Skeletal muscle tissue (tissue), 4 donors: Measurements from ENCODE around the gene MIA. TPM values are rescaled to one million over a fixed set of nuclear protein-coding genes. Genes with fewer than 3 reads are reported as not detected.

Experiments
- H3K27ac ChIP-seq: one replicate; pipeline ENCODE4 v1.7.0; 2013; ENCODE audit warnings: mild to moderate bottlenecking, low read depth, low read length, inconsistent platforms
- H3K27me3 ChIP-seq, 3 donors: one replicate each; pipeline ENCODE4 v1.7.0; 2013; ENCODE audit warnings: low read length in 3 of 3; ENCODE audit not compliant: control insufficient read depth in 3 of 3, insufficient read depth in 3 of 3
- H3K36me3 ChIP-seq, 3 donors: one replicate each; pipeline ENCODE4 v1.7.0; 2013; ENCODE audit warnings: low read length in 3 of 3; ENCODE audit not compliant: control insufficient read depth in 3 of 3, insufficient read depth in 3 of 3
- H3K4me1 ChIP-seq, 3 donors: one replicate each; pipeline ENCODE4 v1.7.0; 2013; ENCODE audit warnings: low read length in 3 of 3, mild to moderate bottlenecking in 3 of 3; ENCODE audit not compliant: control insufficient read depth in 3 of 3, insufficient read depth in 3 of 3
- H3K4me3 ChIP-seq, 3 donors: one replicate each; pipeline ENCODE4 v1.7.0; 2013; ENCODE audit warnings: low read length in 3 of 3
- H3K9ac ChIP-seq, 3 donors: one replicate each; pipeline ENCODE4 v1.7.0; 2013; ENCODE audit warnings: low read length in 3 of 3, mild to moderate bottlenecking in 3 of 3, moderate library complexity in 2 of 3, low read depth in 1 of 3
- H3K9me3 ChIP-seq, 3 donors: one replicate each; pipeline ENCODE4 v1.7.0; 2013; ENCODE audit warnings: low read length in 3 of 3; ENCODE audit not compliant: control insufficient read depth in 3 of 3
- total RNA-seq: library from RNA; depleted of rRNA; stranded (reverse); fragments of >200 nt; gene quantifications from one replicate; pipeline ENCODE4 v1.2.3, GENCODE V29; 2014
- donor health status: Osteomylitis.

Gene MIA
- total RNA-seq, 1 donor from 2014 or later = 2.1 TPM

DNA sequence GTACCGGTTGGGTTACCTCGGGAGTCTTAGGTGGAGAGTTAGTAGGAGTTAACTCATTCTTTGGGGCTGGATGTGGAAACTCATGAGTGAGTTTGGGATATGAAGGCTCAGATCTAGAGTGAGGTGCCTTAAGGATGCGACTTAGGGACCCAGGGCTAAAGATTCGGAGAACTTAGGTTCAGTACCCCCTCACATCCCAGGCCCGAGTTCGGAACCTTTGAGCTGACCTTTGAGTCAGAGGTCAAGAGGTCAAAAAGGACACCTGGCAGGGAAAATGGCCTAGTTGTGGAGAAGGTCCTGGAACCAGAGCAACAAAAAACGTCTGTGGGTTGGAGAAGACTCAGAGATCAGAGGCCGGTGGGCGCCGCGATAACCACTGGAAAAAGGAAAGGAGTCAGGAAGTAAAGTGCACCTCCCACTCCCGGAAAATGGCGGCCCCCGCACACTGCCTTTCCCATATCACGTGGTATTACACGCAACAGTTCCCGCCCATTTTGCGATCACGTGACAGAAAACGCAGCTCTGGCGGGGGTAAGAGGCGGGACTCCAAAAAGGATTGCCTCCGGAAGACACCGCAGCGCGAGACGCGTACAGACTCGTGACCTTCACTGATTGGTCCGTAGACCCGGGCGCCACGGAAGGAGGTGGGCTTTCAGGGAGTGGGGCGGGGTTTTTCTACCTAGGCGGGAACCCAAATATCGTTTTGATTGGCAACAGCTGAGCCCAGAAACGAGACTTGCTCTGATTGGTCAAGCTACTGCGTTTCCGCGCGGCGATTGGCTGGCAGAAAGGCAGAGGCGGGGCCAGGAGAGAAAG is 25.1 kb upstream of the MIA start, which contains the start of gene ACTMAP:
Gene ACTMAP, minus strand, starts transcription at position 420 of the 816 bp plus-strand sequence. CDS start 674 bp downstream, outside the sequence.
- Histone ChIP-seq H3K36me3 (peaks cover 0 to 7% (median 0%) of the 10 kb centered on the region in 3 donors), H3K27me3 (no peaks in the 10 kb centered on the region), H3K9ac (peak within 1 kb of the TSS; percentile 87 to 92 (median 91)), H3K9me3 (no peaks in the 10 kb centered on the region), H3K4me3 (peak within 1 kb of the TSS; percentile 93 to 97 (median 94)), H3K27ac (peak within 1 kb of the TSS; percentile 99), H3K4me1 (peaks cover 22 to 42% (median 40%) of the 10 kb centered on the region in 3 donors)

- Histone ChIP-seq H3K4me1 (peaks cover 22 to 42% (median 37%) of the 10 kb centered on the region in 3 donors), H3K27me3 (no peaks in the 10 kb centered on the region), H3K9ac (peak within 1 kb of the TSS; percentile 87 to 92 (median 91)), H3K36me3 (peaks cover 0 to 11% (median 3%) of the 10 kb centered on the region in 3 donors), H3K4me3 (peak within 1 kb of the TSS; percentile 93 to 97 (median 94)), H3K9me3 (no peaks in the 10 kb centered on the region), H3K27ac (peak within 1 kb of the TSS; percentile 99)
These were observed 24.3 kb upstream of the MIA start, which contains the start of gene SNRPA for GRCh38 chr19:40750874-40751537. Gene SNRPA, plus strand, starts transcription at chr19:40751203. Its CDS starts 206 bp downstream, at chr19:40751409.

DNA sequence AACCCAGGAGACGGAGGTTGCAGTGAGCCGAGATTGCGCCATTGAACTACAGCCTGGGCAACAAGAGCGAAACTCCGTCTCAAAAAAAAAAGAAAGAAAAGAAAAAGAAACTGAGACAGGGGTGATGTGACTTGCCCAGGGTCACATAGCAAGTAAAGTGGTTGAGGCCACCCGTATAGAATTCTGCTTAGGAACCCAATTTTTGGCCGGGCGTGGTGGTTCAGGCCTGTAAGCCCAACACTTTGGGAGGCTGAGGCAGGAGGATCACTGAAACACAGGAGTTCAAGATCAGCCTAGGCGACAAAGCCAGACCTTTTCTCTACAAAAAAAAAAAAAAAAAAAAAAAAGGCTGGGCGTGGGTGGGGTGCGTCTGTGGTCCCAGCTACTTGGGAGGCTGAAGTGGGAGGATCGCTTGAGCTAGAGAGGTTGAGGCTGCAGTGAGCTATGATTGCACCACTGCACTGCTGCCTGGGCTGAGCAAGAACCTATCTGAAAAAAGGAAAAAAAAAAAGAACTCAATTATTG is 23.0 kb upstream of the MIA start:
- peak overlapping the region; percentile 93 for H3K27ac ChIP-seq
- H3K9ac ChIP-seq = peak overlapping the region in 1 of 3 donors; percentile 86
- H3K27me3 ChIP-seq = no peaks in the 10 kb centered on the region

GRCh38 chr19:40754611-40755247 is 20.6 kb upstream of the MIA start:
- Histone ChIP-seq H3K9me3 (no peaks in the 10 kb centered on the region), H3K27me3 (no peaks in the 10 kb centered on the region), H3K9ac (peak overlapping the region in 1 of 3 donors; percentile 40), H3K4me3 (no peak overlapping the region), H3K27ac (no peak overlapping the region), H3K36me3 (peaks cover 17 to 37% (median 26%) of the 10 kb centered on the region in 3 donors), H3K4me1 (peaks cover 10 to 27% (median 22%) of the 10 kb centered on the region in 3 donors)

More for the DNA sequence above, 23.0 kb upstream of the MIA start:
- Histone ChIP-seq H3K4me1 (peaks cover 22 to 42% (median 36%) of the 10 kb centered on the region in 3 donors), H3K9me3 (no peaks in the 10 kb centered on the region), H3K36me3 (peaks cover 2 to 19% (median 12%) of the 10 kb centered on the region in 3 donors), H3K4me3 (peak overlapping the region in 2 of 3 donors; percentile 91 to 97)

- Histone ChIP-seq H3K9me3 (no peaks in the 10 kb centered on the region), H3K4me1 (peaks cover 8 to 22% (median 19%) of the 10 kb centered on the region in 3 donors), H3K27ac (no peak overlapping the region), H3K4me3 (no peak overlapping the region), H3K36me3 (peaks cover 22 to 41% (median 29%) of the 10 kb centered on the region in 3 donors), H3K27me3 (no peaks in the 10 kb centered on the region), H3K9ac (no peak overlapping the region)
These were observed 20.1 kb upstream of the MIA start for GRCh38 chr19:40755248-40755624.

DNA sequence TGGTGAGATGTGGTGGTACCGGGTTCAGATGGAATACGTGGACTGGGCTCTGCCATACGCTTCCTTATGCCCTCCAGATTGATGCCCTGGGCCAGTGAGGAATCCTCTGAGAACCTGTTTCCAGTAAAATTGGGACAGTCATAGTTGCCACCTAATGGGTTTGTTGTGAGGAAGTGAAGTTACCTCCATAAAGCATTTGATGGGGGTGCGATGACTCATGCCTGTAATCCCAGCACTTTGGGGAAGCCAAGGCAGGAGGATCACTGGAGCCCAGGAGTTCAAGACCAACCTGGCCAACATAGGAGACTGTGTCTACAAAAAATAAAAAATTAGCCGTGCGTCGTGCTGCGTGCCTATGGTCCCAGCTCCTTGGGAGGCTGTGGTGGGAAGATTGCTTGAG is 19.5 kb upstream of the MIA start:
- H3K27ac ChIP-seq = no peak overlapping the region

GRCh38 chr19:40756502-40757110 is 18.7 kb upstream of the MIA start:
- peaks cover 8 to 20% (median 16%) of the 10 kb centered on the region in 3 donors for H3K4me1 ChIP-seq
- H3K27ac ChIP-seq = no peak overlapping the region
- H3K4me3 ChIP-seq = no peak overlapping the region
- no peaks in the 10 kb centered on the region for H3K9me3 ChIP-seq
- H3K36me3 ChIP-seq = peaks cover 32 to 52% (median 37%) of the 10 kb centered on the region in 3 donors
- peak overlapping the region in 1 of 3 donors; percentile 1 for H3K9ac ChIP-seq
- no peaks in the 10 kb centered on the region for H3K27me3 ChIP-seq

More for the DNA sequence above, 19.5 kb upstream of the MIA start:
- Histone ChIP-seq H3K9me3 (no peaks in the 10 kb centered on the region), H3K36me3 (peaks cover 27 to 46% (median 33%) of the 10 kb centered on the region in 3 donors), H3K9ac (no peak overlapping the region), H3K27me3 (no peaks in the 10 kb centered on the region), H3K4me1 (peaks cover 8 to 22% (median 19%) of the 10 kb centered on the region in 3 donors), H3K4me3 (no peak overlapping the region)

DNA sequence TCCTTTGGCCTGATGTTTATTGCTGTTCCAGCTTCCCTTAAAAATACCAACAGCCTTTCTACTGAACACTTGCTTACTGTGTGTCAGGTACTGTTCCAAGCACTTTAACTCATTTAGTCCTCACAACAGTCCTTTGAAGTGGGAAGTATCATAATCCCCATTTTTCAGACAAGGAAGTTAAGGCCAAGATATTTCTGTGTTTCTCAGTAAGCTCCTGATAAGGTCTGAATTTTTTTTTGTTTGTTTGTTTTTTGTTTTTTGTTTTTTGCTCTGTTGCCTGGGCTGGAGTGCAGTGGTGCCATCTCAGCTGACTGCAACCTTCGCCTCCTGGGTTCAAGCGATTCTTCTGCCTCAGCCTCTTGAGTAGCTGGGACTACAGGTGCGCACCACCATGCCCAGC is 16.8 kb upstream of the MIA start:
- Histone ChIP-seq H3K27me3 (no peaks in the 10 kb centered on the region), H3K4me1 (peaks cover 4 to 11% (median 7%) of the 10 kb centered on the region in 3 donors), H3K9me3 (no peaks in the 10 kb centered on the region), H3K9ac (no peak overlapping the region), H3K27ac (no peak overlapping the region), H3K36me3 (peaks cover 49 to 70% (median 53%) of the 10 kb centered on the region in 3 donors), H3K4me3 (no peak overlapping the region)

GRCh38 chr19:40759352-40759751 is 16.0 kb upstream of the MIA start:
- Histone ChIP-seq H3K27me3 (no peaks in the 10 kb centered on the region), H3K27ac (no peak overlapping the region), H3K36me3 (peaks cover 58 to 78% (median 62%) of the 10 kb centered on the region in 3 donors), H3K4me1 (peaks cover 3 to 7% (median 5%) of the 10 kb centered on the region in 3 donors), H3K4me3 (no peak overlapping the region), H3K9me3 (no peaks in the 10 kb centered on the region), H3K9ac (no peak overlapping the region)
